A549 (cell line): ENCODE measurements around the gene CECR2.
"Not testable (repeated sequence)": the region's sequence is repeated elsewhere in the genome, so short reads cannot be mapped to it uniquely, and the experiment has no call there.

Experiments
- CBX2 ChIP-seq: fragments of 200-600 bp; sonication (generic); IDR thresholded peaks from 2 replicates; pipeline ENCODE4 v1.6.1; 2016; ENCODE audit warnings: low read depth, mild to moderate bottlenecking, borderline replicate concordance
- CEBPB ChIP-seq, 2 experiments: fragments of >200 bp in 1 of 2; sonication (Bioruptor Twin) in 1 of 2; formaldehyde crosslinking in 1 of 2; IDR thresholded peaks; 2 replicates each; pipeline ENCODE4 v1.6.1; 2012 to 2016
- CTCF ChIP-seq: fragments of >200 bp; sonication (Bioruptor Twin); formaldehyde crosslinking; IDR thresholded peaks from 3 replicates; pipeline ENCODE4 v1.5.1; 2016
- JUNB ChIP-seq: fragments of >200 bp; sonication (Bioruptor Twin); formaldehyde crosslinking; IDR thresholded peaks from 2 replicates; pipeline ENCODE4 v1.6.1; 2016
- PBX3 ChIP-seq: IDR thresholded peaks from 2 replicates; pipeline ENCODE4 v1.6.1; 2012
- POLR2A ChIP-seq: IDR thresholded peaks from 2 replicates; pipeline ENCODE4 v1.6.1; 2012; ENCODE audit warnings: mild to moderate bottlenecking, low read length
- RAD21 ChIP-seq, 2 experiments: fragments of >200 bp in 1 of 2; sonication (Bioruptor Twin) in 1 of 2; formaldehyde crosslinking in 1 of 2; IDR thresholded peaks in 1 of 2; conservative IDR thresholded peaks in 1 of 2; 2 replicates in 1 of 2; 3 replicates in 1 of 2; pipeline ENCODE4 v1.6.1; 2012 to 2018; ENCODE audit warnings: inconsistent platforms in 1 of 2
- ZSCAN20 ChIP-seq: fragments of 250-450 bp; sonication (Bioruptor Pico); IDR thresholded peaks from 2 replicates; pipeline ENCODE4 v1.8.0; 2022; ENCODE audit warnings: mild to moderate bottlenecking, moderate library complexity
- TF ChIP-seq, protein P1 (sequence below): fragments of 450-650 bp; IDR thresholded peaks from 2 replicates; pipeline ENCODE4 v1.6.1; 2014; ENCODE audit warnings: antibody characterized with exemption
- TF ChIP-seq, protein P2 (sequence below): fragments of 200-600 bp; sonication (generic); IDR thresholded peaks from 2 replicates; pipeline ENCODE4 v1.6.1; 2016; ENCODE audit warnings: antibody characterized with exemption, mild to moderate bottlenecking, moderate library complexity

- not testable (repeated sequence) for TF ChIP-seq CBX2; POLR2A; CTCF; ZSCAN20; PBX3; RAD21 (conservative IDR thresholded peaks at IDR 0.05 in 1 of 2, IDR thresholded peaks at IDR 0.05 in 1 of 2); CEBPB (IDR thresholded peaks at IDR 0.05); JUNB
- TF ChIP-seq, protein P1, sequence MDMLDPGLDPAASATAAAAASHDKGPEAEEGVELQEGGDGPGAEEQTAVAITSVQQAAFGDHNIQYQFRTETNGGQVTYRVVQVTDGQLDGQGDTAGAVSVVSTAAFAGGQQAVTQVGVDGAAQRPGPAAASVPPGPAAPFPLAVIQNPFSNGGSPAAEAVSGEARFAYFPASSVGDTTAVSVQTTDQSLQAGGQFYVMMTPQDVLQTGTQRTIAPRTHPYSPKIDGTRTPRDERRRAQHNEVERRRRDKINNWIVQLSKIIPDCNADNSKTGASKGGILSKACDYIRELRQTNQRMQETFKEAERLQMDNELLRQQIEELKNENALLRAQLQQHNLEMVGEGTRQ = not testable (repeated sequence)
- TF ChIP-seq, protein P2, sequence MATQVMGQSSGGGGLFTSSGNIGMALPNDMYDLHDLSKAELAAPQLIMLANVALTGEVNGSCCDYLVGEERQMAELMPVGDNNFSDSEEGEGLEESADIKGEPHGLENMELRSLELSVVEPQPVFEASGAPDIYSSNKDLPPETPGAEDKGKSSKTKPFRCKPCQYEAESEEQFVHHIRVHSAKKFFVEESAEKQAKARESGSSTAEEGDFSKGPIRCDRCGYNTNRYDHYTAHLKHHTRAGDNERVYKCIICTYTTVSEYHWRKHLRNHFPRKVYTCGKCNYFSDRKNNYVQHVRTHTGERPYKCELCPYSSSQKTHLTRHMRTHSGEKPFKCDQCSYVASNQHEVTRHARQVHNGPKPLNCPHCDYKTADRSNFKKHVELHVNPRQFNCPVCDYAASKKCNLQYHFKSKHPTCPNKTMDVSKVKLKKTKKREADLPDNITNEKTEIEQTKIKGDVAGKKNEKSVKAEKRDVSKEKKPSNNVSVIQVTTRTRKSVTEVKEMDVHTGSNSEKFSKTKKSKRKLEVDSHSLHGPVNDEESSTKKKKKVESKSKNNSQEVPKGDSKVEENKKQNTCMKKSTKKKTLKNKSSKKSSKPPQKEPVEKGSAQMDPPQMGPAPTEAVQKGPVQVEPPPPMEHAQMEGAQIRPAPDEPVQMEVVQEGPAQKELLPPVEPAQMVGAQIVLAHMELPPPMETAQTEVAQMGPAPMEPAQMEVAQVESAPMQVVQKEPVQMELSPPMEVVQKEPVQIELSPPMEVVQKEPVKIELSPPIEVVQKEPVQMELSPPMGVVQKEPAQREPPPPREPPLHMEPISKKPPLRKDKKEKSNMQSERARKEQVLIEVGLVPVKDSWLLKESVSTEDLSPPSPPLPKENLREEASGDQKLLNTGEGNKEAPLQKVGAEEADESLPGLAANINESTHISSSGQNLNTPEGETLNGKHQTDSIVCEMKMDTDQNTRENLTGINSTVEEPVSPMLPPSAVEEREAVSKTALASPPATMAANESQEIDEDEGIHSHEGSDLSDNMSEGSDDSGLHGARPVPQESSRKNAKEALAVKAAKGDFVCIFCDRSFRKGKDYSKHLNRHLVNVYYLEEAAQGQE = not testable (repeated sequence)
Observed at GRCh38 chr22:17566016-17566687, 196.9 kb downstream of the CECR2 start.
